Measurements from ENCODE around the gene R3HDM2.
"Not testable (repeated sequence)": the region's sequence is repeated elsewhere in the genome, so short reads cannot be mapped to it uniquely, and the experiment has no call there.

R3HDM2 gene

GRCh38 chr12:57429473-57430111 is 1.3 kb downstream of the R3HDM2 start:
- no peaks in the 10 kb centered on the region for H3K9me3 Mint-ChIP-seq
- H3K27me3 Mint-ChIP-seq (ENCODE audit: low read depth, poor library complexity), result no peaks in the 10 kb centered on the region
- no peak for DNase-seq
- peak overlapping the region; percentile 99 for H3K27ac Mint-ChIP-seq
- H3K4me1 Mint-ChIP-seq, result peaks cover 54% of the 10 kb centered on the region
- peaks cover 18% of the 10 kb centered on the region for H3K36me3 Mint-ChIP-seq (ENCODE audit: low read depth)
- peak overlapping the region; percentile 94 for H3K4me3 Mint-ChIP-seq
- TF ChIP-seq CTCF (IDR thresholded peaks at IDR 0.05), result no peak

GRCh38 chr12:57428965-57429364 is 1.9 kb downstream of the R3HDM2 start:
- Mint-ChIP-seq H3K27me3 (ENCODE audit: low read depth, poor library complexity) (peaks cover 3% of the 10 kb centered on the region), H3K4me1 (peaks cover 48% of the 10 kb centered on the region), H3K9me3 (no peaks in the 10 kb centered on the region), H3K36me3 (ENCODE audit: low read depth) (peaks cover 24% of the 10 kb centered on the region), H3K27ac (peak overlapping the region; percentile 96), H3K4me3 (peak overlapping the region; percentile 94)
- no peak for DNase-seq
- TF ChIP-seq CTCF (IDR thresholded peaks at IDR 0.05), result no peak

GRCh38 chr12:57426948-57427347 is 3.9 kb downstream of the R3HDM2 start:
- H3K9me3 Mint-ChIP-seq; H3K27me3 Mint-ChIP-seq (ENCODE audit: low read depth, poor library complexity); H3K27ac Mint-ChIP-seq; DNase-seq; H3K4me3 Mint-ChIP-seq: not testable (repeated sequence)
- peaks cover 36% of the 10 kb centered on the region for H3K36me3 Mint-ChIP-seq (ENCODE audit: low read depth)
- H3K4me1 Mint-ChIP-seq, result peaks cover 43% of the 10 kb centered on the region

- no peak overlapping the region for H3K4me3 Mint-ChIP-seq
- peaks cover 49% of the 10 kb centered on the region for H3K36me3 Mint-ChIP-seq (ENCODE audit: low read depth)
- H3K27ac Mint-ChIP-seq, result no peak overlapping the region
- DNase-seq, result no peak
- no peak for TF ChIP-seq CTCF (IDR thresholded peaks at IDR 0.05)
- peaks cover 11% of the 10 kb centered on the region for H3K4me1 Mint-ChIP-seq
- no peaks in the 10 kb centered on the region for H3K9me3 Mint-ChIP-seq
- H3K27me3 Mint-ChIP-seq (ENCODE audit: low read depth, poor library complexity), result peaks cover 3% of the 10 kb centered on the region
Observed at GRCh38 chr12:57420482-57420881, 10.4 kb downstream of the R3HDM2 start.

GRCh38 chr12:57419495-57419894 is 11.3 kb downstream of the R3HDM2 start:
- TF ChIP-seq CTCF (IDR thresholded peaks at IDR 0.05), result no peak
- Mint-ChIP-seq H3K36me3 (ENCODE audit: low read depth) (peaks cover 42% of the 10 kb centered on the region), H3K9me3 (no peaks in the 10 kb centered on the region), H3K4me3 (no peak overlapping the region), H3K27ac (no peak overlapping the region), H3K27me3 (ENCODE audit: low read depth, poor library complexity) (peaks cover 3% of the 10 kb centered on the region), H3K4me1 (peaks cover 15% of the 10 kb centered on the region)
- no peak for DNase-seq

- H3K27ac Mint-ChIP-seq, result no peak overlapping the region
- DNase-seq, result no peak
- H3K27me3 Mint-ChIP-seq (ENCODE audit: low read depth, poor library complexity), result no peaks in the 10 kb centered on the region
- no peak overlapping the region for H3K4me3 Mint-ChIP-seq
- no peak for TF ChIP-seq CTCF (IDR thresholded peaks at IDR 0.05)
- H3K9me3 Mint-ChIP-seq, result no peaks in the 10 kb centered on the region
- peaks cover 38% of the 10 kb centered on the region for H3K36me3 Mint-ChIP-seq (ENCODE audit: low read depth)
- peaks cover 15% of the 10 kb centered on the region for H3K4me1 Mint-ChIP-seq
Observed at GRCh38 chr12:57418255-57418654, 12.6 kb downstream of the R3HDM2 start.
